ENCODE results near the gene RAMP1. TPM values are rescaled to one million over a fixed set of nuclear protein-coding genes. Genes with fewer than 3 reads are reported as not detected.

RAMP1 gene
- total and polyA plus RNA-seq, 8 donors, result 53.3 to 87.6 (median 61.7) TPM

GRCh38 chr2:237872178-237872887, 12.9 kb downstream of the RAMP1 start:
- intact Hi-C loops (cut with DNase I), result no loop called here
- DNase-seq (peak in 1 of 6 donors; percentile 56), FAIRE-seq (no peak), ATAC-seq (no peak)
- Histone ChIP-seq H3K27ac (no peak overlapping the region), H3K36me3 (peaks cover 0 to 4% (median 0%) of the 10 kb centered on the region in 3 donors), H3K4me1 (peaks cover 0 to 4% (median 3%) of the 10 kb centered on the region in 3 donors), H3K9me3 (no peaks in the 10 kb centered on the region), H3K27me3 (no peaks in the 10 kb centered on the region), H3K4me3 (no peak overlapping the region)
- TF ChIP-seq CTCF (IDR thresholded peaks at IDR 0.05), result no peak
- 88 to 92% methylated on average over 19 of the region's 19 CpGs for WGBS, 2 donors

GRCh38 chr2:237873421-237873831, 14.0 kb downstream of the RAMP1 start:
- ATAC-seq, result no peak
- no peaks in the 10 kb centered on the region for H3K27me3 ChIP-seq
- no peak for FAIRE-seq
- WGBS, 2 donors, result 76 to 86% methylated on average over 11 of the region's 11 CpGs
- TF ChIP-seq CTCF (IDR thresholded peaks at IDR 0.05), result no peak
- no peaks in the 10 kb centered on the region for H3K9me3 ChIP-seq
- peaks cover 0 to 4% (median 0%) of the 10 kb centered on the region in 3 donors for H3K4me1 ChIP-seq
- intact Hi-C loops (cut with DNase I), result no loop called here
- H3K4me3 ChIP-seq, result no peak overlapping the region
- peaks cover 0 to 11% (median 0%) of the 10 kb centered on the region in 3 donors for H3K36me3 ChIP-seq
- H3K27ac ChIP-seq, result no peak overlapping the region
- DNase-seq, result no peak

- ATAC-seq (no peak), DNase-seq (peak in 1 of 6 donors; percentile 68), FAIRE-seq (no peak)
- TF ChIP-seq CTCF (IDR thresholded peaks at IDR 0.05), result no peak
- 85 to 95% methylated on average over 14 of the region's 14 CpGs for WGBS, 2 donors
- Histone ChIP-seq H3K9me3 (no peaks in the 10 kb centered on the region), H3K27me3 (no peaks in the 10 kb centered on the region), H3K36me3 (peaks cover 0 to 11% (median 0%) of the 10 kb centered on the region in 3 donors), H3K4me1 (peaks cover 0 to 4% (median 0%) of the 10 kb centered on the region in 3 donors), H3K27ac (no peak overlapping the region), H3K4me3 (no peak overlapping the region)
- intact Hi-C loops (cut with DNase I), result no loop called here
These were observed 14.6 kb downstream of the RAMP1 start for GRCh38 chr2:237873897-237874551.

GRCh38 chr2:237874585-237875161, 15.2 kb downstream of the RAMP1 start:
- Histone ChIP-seq H3K4me3 (no peak overlapping the region), H3K4me1 (peaks cover 0 to 4% (median 0%) of the 10 kb centered on the region in 3 donors), H3K27ac (no peak overlapping the region), H3K36me3 (peaks cover 0 to 11% (median 0%) of the 10 kb centered on the region in 3 donors), H3K9me3 (no peaks in the 10 kb centered on the region), H3K27me3 (no peaks in the 10 kb centered on the region)
- DNase-seq (peak in 1 of 6 donors; percentile 1), ATAC-seq (no peak), FAIRE-seq (no peak)
- TF ChIP-seq CTCF (IDR thresholded peaks at IDR 0.05), result no peak
- 78 to 81% methylated on average over 7 of the region's 7 CpGs for WGBS, 2 donors
- intact Hi-C loops (cut with DNase I), result no loop called here

All from pancreas (tissue), 10 donors.